Stimulated activated CD4-positive, alpha-beta T cell treated with anti-CD3 and anti-CD28 coated beads, TNF-alpha, amount 100 ng/mL, for 4 hours (primary cell): ENCODE results near the gene SLC25A52.
"Not testable (repeated sequence)": the region's sequence is repeated elsewhere in the genome, so short reads cannot be mapped to it uniquely, and the experiment has no call there.

ENCODE experiments used
- DNase-seq, 3 experiments: peaks; one replicate each; pipeline ENCODE4 v3.0.0-alpha.2; 2020; ENCODE audit warnings: low read depth in 3 of 3

SLC25A52 gene

GRCh38 chr18:31740180-31740579 lies 20.5 kb downstream of the SLC25A52 start:
- DNase-seq, result no peak

- DNase-seq, result no peak
These were observed 21.0 kb downstream of the SLC25A52 start for GRCh38 chr18:31739651-31740050.

DNA sequence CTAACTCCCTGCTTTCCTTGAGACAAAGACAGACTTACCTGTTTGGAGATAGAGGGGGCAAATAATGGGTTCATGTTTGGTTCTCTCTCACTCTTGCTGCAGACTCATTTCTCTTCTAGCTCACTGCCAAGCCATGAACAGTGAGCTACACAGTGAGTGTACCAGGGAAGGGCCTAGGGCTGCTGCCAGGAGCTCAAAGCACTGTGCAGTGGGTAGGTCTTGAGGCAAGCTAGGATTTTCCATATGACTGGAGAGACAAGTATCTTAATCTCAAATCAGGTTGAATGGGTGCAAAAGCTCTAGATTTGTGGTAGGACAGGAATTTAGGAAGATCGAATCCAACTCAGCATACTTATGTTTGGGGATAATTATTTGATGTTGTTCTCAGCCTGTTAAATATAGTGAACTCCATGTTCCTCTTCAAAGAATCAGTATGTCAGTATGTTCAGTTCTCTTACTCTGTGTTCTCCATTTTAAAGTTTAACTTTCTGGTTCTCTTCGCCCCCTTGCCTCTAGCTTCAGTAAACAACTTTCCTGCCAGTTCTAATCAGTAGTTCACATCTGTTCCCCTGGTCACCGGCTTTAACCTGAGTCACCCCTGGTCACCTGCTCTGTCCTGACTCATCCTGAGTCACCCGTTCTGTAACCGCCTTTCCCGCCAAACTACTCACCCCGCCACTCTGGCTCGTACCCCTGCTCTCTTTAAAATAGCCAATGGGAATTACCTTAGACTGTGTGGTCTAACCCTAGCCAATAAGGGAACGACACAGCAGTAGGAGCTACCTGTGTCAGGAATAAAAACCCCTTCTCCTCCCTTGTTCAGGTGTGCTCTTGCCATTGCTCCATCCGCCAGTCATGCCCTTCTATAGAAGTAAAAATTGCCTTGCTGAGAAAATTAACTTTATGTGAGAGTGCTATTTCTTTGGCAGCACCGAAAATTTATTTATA lies 21.9 kb downstream of the SLC25A52 start:
- DNase-seq, result no peak

- no peak for DNase-seq
These were observed 24.1 kb downstream of the SLC25A52 start for GRCh38 chr18:31736630-31737029.

- DNase-seq, result no peak
These were observed 29.1 kb downstream of the SLC25A52 start for GRCh38 chr18:31731628-31732027.

- not testable (repeated sequence) for DNase-seq
These were observed 31.5 kb downstream of the SLC25A52 start for GRCh38 chr18:31729196-31729595.

DNA sequence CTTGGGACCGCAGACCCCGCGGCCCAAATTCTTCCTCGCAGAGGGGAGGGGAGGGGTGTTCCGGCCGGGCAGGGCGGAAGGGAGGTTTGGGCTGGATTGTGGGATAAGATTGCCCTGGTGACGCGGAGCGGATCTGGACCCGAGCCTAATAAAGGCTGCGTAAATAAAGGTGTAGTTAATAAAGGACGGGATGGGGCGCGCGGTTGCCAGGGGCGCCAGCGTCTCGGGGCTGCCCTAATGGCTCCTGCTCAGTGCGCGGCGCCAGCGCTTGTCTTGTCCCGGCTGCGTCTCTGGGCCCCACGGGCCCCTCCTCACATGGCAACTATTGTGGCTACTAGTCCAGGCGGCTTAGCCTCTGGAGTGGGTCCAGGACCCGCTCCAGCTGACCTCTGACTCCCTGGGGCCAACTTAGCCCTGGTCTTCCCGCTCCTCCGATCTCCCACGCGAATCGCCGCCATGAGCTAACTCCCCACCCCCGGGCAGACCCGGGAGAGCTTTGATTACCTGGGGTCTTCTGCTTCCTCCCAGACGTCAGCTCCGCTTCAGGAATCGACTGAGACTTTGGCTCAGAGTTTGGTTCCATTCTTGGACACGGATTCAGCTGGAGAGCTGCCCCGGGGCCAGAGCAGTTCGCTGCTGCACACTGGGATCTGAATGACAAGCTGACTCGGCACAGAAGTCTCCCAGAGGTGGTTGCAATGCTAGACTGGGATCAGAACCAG lies 36.5 kb downstream of the SLC25A52 start:
- DNase-seq, result no peak

GRCh38 chr18:31723639-31723989 lies 37.1 kb downstream of the SLC25A52 start:
- DNase-seq, result no peak

- peak; percentile 33 to 54 (median 46) for DNase-seq
These were observed 38.2 kb downstream of the SLC25A52 start for GRCh38 chr18:31722369-31722957.

- no peak for DNase-seq
These were observed 39.1 kb downstream of the SLC25A52 start for GRCh38 chr18:31721601-31722000.

GRCh38 chr18:31720867-31721266 lies 39.8 kb downstream of the SLC25A52 start:
- DNase-seq, result no peak

DNA sequence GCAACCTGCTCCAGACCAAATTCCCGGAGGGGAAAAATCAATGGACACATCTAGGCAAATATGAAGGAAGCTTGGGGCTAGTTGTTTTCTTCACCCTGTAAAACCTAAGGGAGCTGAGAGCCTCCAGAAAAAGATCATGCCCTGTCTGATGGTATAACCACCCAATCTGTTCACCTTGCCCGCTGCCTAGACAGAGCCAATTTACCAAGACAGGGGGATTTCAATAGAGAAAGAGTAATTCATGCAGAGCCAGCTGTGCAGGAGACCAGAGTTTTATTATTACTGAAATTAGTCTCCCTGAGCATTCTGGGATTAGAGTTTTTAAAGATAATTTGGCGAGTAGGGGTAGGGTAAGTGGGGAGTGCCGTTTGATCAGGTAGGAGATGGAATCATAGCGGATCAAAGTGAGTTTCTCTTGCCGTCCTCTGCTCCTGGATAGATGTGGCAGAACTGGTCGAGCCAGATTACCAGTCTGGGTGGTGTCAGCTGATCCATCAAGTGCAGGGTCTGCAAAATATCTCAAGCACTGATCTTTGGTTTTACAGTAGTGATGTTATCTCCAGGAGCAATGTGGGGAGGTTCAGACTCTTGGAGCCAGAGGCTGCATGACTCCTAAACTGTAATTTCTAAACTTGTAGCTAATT lies 41.2 kb downstream of the SLC25A52 start:
- DNase-seq, result no peak

- no peak for DNase-seq
These were observed 42.3 kb downstream of the SLC25A52 start for GRCh38 chr18:31718386-31718785.

DNA sequence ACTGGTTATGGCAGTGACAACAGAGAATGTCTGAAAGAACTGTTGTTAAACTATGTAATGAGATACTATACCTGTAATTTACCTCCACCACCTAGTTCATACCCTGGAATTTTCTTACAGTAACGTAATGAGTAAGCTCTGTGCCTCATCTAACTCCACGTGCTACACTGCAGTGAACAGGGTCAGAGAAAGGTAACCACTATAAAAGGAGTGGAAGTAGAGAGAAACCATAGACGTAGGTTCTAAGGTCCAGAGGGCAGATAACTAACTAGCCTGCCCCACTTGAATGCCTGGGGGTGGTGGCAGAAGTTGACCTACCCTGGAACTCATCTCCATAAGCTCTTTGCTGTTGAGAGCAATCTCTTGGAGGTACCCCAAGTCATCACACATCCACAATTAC lies 44.3 kb downstream of the SLC25A52 start:
- no peak for DNase-seq

DNA sequence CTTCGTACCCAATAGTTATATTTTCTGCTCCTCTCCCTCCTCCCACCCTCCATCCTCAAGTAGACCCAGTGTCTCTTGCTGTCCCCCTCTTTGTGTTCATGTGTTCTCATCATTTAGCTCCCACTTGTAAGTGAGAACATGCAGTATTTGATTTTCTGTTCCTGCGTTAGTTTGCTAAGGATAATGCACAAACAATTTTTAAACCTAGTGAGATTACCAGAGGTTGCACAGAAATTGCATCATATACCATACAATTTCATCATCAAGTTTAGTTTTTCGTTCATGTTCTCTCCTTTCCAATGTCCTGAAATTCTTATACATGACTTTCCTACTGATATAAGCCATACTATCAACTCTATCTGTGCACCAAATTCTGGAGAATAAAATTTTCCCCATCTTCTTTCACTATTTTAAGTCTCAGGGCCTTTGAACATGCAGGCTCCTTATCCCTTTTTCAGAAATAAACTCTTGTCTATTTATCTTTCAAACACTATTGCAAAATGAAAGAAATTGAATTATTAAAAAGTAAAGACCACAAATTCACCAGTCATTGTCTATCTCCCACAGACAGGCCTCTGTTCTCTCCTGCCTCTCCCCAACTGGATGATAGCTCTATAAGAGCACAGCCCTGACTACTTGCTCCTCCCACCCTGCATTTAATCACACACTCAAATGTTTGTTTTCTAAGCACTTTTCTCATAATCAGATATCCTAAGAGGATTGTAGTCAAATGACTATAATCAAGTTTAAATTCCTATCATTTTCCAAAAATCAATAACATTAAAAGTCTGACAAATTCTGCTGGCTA lies 49.1 kb downstream of the SLC25A52 start:
- DNase-seq, result no peak

DNA sequence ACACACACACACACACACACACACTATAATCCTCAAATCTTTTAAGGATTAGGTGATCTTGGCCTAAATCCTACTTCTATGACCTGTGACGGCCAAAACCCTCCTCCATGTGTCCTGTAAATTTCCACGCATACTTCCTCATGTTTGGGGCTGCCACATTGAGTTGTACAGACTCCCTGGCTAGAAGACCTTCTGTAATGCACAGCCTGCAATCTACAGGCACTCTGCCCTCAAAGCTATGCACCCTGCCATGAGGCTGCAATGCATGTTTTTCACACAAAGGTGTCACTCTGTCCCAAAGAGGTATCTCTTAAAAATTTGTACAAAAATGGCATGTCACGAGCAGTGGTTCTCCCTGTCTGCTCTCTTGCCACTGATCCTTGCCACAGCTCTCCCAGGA lies 49.9 kb downstream of the SLC25A52 start:
- DNase-seq, result no peak
